GM21825 (cell line): ENCODE data around the gene AMBRA1.
"Not testable (repeated sequence)": the region's sequence is repeated elsewhere in the genome, so short reads cannot be mapped to it uniquely, and the experiment has no call there.

ENCODE experiments used
- ATAC-seq: cut with Tn5 transposase; IDR thresholded peaks from one replicate; pipeline ENCODE4 v1.9.1; 2021; ENCODE audit warnings: mild to moderate bottlenecking, moderate library complexity; ENCODE audit not compliant: unreplicated experiment

The AMBRA1 gene

GRCh38 chr11:46375392-46376101 is 218.3 kb downstream of the AMBRA1 start:
- ATAC-seq, result no peak

GRCh38 chr11:46374815-46375214 is 219.0 kb downstream of the AMBRA1 start:
- ATAC-seq, result no peak

GRCh38 chr11:46373787-46374740 is 219.8 kb downstream of the AMBRA1 start:
- no peak for ATAC-seq

GRCh38 chr11:46372501-46372900 is 221.3 kb downstream of the AMBRA1 start:
- not testable (repeated sequence) for ATAC-seq

GRCh38 chr11:46372086-46372485 is 221.7 kb downstream of the AMBRA1 start:
- ATAC-seq, result no peak

GRCh38 chr11:46371262-46371661 is 222.6 kb downstream of the AMBRA1 start:
- ATAC-seq, result not testable (repeated sequence)

- ATAC-seq, result no peak
Measured at GRCh38 chr11:46370253-46370652, 223.6 kb downstream of the AMBRA1 start.

GRCh38 chr11:46369458-46370152 is 224.2 kb downstream of the AMBRA1 start:
- peak; percentile 53 for ATAC-seq

GRCh38 chr11:46367916-46368267 is 225.9 kb downstream of the AMBRA1 start:
- no peak for ATAC-seq

GRCh38 chr11:46367244-46367915 is 226.4 kb downstream of the AMBRA1 start:
- peak; percentile 48 for ATAC-seq

GRCh38 chr11:46366661-46367161 is 227.1 kb downstream of the AMBRA1 start:
- no peak for ATAC-seq

- ATAC-seq, result no peak
Measured at GRCh38 chr11:46366260-46366659, 227.6 kb downstream of the AMBRA1 start.

- ATAC-seq, result no peak
Measured at GRCh38 chr11:46364791-46365190, 229.0 kb downstream of the AMBRA1 start.

GRCh38 chr11:46364056-46364455 is 229.8 kb downstream of the AMBRA1 start:
- no peak for ATAC-seq

- no peak for ATAC-seq
Measured at GRCh38 chr11:46363455-46364005, 230.3 kb downstream of the AMBRA1 start.

GRCh38 chr11:46363031-46363407 is 230.8 kb downstream of the AMBRA1 start:
- no peak for ATAC-seq

- no peak for ATAC-seq
Measured at GRCh38 chr11:46362156-46363030, 231.4 kb downstream of the AMBRA1 start.

- peak; percentile 87 for ATAC-seq
Measured at GRCh38 chr11:46361283-46362155, 232.3 kb downstream of the AMBRA1 start.
